Stimulated activated CD4-positive, alpha-beta T cell treated with anti-CD3 and anti-CD28 coated beads, Interleukin-1b, Interleukin-23, amount 100 ng/mL, for 4 hours (primary cell): ENCODE results near the gene CLEC16A.

ENCODE experiments used
- DNase-seq, 2 donors: peaks; one replicate each; pipeline ENCODE4 v3.0.0-alpha.2; 2020; ENCODE audit warnings: low read depth in 2 of 2

CLEC16A gene

DNA sequence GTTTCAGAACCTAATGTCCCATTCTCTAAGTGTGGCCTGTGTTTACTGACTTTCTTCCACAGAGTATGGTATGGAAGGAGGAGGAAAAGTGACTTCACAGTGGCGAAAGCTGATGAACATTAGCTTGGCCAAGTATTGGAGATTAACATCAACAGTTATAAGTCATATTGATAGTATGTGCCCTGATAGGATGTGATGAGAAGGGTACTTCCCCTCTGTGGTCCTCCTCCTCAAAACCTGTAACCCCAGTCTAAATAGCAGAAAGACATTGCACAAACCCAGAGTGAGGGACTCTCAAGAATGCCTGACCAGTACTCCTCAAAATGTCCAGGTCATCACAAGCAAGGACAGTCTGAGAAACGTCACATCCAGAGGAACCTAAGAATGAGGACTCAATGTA, 73.1 kb downstream of the CLEC16A start:
- no peak for DNase-seq

DNA sequence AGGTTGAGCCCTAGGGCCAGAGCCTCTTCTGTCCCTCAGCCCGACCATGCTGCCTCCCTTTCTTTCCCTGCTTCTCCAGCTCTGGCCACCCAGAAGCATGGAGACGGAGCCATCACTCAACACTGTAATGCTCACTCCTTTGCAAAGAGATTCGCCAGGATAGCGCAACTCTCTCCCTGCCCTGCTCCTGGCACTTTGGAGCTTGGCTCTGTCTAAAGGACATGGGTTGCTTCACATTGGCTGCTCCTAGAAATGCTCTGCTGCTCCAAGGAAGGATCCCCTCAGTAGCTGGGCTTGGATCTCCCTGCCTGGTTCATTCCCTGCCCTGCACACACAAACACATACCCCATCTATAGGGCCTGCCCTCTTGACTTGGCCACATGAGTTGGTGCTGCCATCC, 76.0 kb downstream of the CLEC16A start:
- no peak for DNase-seq

DNA sequence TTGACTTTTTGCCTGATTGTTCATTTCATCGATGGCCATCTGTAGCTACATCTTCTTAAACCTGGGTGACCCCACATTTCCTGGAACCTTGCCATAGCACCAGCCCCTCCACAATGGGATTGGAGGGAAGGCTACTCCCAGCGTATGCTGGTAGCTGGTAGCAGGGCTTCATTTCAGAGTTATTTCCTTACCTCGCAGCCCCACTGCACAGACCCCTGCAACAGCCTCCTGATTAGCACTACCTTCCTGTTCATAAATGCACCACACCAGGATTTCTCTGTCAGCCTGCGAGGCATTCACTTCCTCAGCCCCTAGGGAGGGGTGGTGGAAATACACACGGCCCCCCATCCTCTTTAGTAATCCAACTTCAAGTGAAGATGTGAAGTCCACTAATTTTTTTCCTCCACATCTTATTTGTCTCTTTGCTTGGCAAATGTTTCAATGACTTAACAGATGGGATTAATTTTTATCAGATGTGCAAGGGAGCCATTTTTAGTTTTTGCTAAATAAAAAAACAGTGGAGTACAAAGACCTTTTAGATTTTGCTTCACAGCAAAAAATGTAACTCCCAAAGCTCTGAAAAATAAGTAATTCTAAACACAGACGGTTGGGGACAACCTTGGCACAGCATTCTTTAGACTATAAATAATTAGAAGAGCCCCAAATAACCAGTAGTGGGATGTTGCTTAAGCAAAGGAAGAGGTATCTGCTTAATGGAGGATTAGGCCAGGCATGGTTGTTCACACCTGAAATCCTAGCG, 76.6 kb downstream of the CLEC16A start:
- DNase-seq, result no peak

GRCh38 chr16:11022002-11022401, 77.6 kb downstream of the CLEC16A start:
- DNase-seq, result no peak

DNA sequence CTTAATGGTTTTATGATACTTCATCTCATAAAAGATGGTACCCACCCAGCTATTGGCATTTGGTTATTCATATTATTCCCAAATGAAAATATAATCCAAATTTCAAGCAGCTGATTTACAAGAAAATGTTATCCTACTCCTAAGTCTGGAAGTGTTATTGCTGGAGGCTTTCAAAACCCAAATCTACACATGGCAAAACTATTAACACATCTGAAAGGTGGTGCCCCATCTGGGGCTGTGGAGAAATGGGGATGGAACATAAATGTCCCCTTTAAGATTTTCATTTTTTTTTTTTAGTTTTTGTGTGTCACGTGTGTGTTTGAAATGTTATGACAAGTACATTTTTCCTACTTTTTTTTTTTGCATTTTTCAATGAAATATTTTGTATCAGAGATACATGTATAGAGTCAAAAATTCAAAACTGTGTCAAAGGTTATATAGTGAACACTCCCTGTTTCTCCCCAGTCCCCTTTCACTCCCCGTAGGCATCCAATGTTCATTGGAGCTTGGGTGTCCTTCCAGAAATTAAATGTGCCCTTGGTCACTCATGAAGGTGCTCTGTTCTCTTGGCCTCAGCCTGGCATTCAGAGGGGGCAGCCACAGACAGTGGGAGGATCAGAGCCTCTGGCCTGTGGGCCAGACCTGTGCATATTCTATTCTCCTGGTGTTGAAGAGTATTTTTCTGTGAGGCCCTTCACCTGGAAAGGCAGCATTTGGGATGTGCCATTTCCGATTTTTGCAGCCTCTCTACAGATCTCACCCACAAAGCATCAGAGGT, 79.1 kb downstream of the CLEC16A start:
- DNase-seq, result no peak

- DNase-seq, result no peak
These were observed 80.1 kb downstream of the CLEC16A start for GRCh38 chr16:11024333-11025053.

GRCh38 chr16:11025120-11025531, 80.8 kb downstream of the CLEC16A start:
- DNase-seq, result no peak

DNA sequence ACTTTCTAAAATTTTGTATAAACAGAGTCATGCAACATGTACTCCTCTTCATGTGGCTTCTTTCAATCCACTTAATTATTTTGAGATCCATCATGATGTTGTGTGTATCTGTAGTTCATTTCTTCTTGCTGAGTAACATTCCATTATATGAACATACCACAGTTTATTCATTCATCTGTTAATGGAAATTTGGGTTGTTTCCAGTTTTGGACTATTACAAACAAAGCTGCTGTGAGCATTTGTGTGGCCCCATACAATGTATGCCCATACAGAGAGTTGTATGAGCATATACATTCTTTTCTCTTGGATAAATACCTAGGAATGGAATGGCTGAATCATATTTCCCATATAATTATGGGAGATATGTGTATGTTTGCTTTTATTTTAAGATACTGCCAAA, 85.6 kb downstream of the CLEC16A start:
- DNase-seq, result no peak

DNA sequence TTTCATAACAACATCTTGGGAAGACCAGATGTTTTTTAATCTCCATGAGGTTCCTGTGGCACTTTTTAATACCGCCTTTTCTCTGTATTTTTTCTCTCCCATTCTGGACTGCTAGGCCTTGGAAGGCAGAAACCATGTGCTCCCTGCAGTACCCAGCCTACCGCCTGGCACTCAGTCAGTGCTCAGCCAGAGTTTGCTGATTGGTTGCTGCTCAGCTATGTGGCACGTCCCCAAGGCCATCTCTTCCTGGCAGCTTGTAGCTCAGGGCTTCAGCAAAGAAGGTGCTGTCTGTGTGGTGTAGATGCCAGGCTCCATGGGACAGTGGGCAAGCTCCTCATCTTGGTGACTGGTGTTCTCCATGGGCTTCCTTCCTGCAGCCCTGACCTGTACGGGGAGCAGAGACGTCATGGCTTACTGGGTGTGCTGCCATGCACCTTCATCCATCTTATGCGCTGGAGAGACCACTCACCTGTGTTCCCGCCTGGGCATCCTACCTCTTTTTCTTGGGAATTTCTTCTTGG, 86.7 kb downstream of the CLEC16A start:
- DNase-seq, result no peak

- DNase-seq, result no peak
These were observed 87.9 kb downstream of the CLEC16A start for GRCh38 chr16:11032000-11032921.

- no peak for DNase-seq
These were observed 88.5 kb downstream of the CLEC16A start for GRCh38 chr16:11032922-11033291.

- no peak for DNase-seq
These were observed 89.5 kb downstream of the CLEC16A start for GRCh38 chr16:11033629-11034420.

- no peak for DNase-seq
These were observed 90.1 kb downstream of the CLEC16A start for GRCh38 chr16:11034481-11034931.

DNA sequence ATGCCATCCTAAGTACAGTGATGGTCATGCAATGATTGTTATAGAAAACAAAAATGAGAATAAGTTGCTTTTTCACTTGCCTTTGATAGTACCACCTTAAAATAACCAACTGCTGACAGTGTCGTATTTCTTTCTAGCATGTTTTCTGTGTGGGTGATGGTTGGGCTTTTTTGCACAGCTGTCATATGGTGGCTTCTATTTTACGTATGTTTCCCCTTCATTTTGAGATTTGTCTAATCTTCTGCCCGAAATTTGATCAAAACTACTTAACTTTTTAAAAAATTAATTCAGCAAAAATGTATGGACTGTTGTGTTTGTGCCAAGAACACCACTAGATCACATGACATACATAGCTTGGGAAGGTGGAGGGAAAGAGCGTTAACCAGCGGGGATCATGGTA, 90.7 kb downstream of the CLEC16A start:
- no peak for DNase-seq

DNA sequence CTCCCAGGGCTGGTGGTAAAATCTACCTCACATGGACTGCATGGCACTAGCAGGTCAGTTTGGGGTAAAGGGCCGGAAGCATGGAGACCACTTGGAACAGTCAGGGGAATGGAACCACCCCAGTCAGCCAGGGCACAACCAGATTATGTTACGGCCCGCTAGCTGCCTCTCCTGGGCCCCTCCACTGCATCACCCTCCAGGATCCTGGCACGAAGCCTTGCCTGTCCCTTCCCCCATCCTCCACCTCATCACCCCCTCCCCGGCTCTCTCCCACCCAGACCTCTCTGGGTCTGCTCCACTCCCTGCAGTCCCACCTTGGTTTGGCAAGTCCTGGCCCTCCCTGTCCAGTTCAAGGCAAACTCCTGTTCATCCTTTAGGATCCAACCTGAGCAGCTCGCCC, 91.7 kb downstream of the CLEC16A start:
- DNase-seq, result no peak

- DNase-seq, result no peak
These were observed 92.6 kb downstream of the CLEC16A start for GRCh38 chr16:11036868-11037410.

- DNase-seq, result no peak
These were observed 93.9 kb downstream of the CLEC16A start for GRCh38 chr16:11038305-11038704.

- no peak for DNase-seq
These were observed 94.4 kb downstream of the CLEC16A start for GRCh38 chr16:11038777-11039176.

DNA sequence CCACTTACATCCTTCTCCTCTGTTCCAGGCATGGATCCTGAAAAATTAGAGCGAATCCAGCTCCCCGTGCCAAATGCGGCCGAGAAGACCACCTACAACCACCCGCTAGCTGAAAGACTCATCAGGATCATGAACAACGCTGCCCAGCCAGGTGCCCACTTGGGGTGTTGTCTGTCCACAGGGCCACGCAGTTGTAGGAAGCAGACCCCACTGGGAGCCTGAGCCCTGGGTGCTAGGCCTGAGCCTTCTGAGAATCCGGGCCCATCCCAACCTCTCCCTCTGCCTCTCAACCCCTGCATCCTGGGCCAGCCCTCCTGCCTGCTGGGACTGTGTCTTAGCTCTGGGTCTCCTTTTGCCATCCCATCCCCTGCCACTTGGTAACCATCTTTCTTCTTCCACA, 95.4 kb downstream of the CLEC16A start:
- DNase-seq, result no peak

DNA sequence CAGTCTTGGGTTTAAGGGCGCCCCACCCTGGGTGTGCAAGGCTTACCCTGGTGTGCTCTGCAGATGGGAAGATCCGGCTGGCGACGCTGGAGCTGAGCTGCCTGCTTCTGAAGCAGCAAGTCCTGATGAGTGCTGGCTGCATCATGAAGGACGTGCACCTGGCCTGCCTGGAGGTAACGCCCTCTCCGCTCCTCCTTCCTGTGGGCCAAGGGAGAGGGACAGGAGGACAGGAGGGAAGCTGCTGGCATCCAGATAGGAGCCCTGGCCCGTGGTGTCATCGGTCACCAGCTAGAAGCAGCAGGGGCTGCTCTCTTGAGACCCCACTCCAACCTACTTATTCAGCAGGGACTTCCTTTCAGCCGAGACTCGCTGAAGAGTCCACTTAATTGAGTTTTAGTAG, 97.8 kb downstream of the CLEC16A start:
- no peak for DNase-seq
